ENCODE results near the gene TMEFF1.
A peak's percentile ranks its signal among the peaks of the same experiment; 100 is the strongest.

Gene TMEFF1

DNA sequence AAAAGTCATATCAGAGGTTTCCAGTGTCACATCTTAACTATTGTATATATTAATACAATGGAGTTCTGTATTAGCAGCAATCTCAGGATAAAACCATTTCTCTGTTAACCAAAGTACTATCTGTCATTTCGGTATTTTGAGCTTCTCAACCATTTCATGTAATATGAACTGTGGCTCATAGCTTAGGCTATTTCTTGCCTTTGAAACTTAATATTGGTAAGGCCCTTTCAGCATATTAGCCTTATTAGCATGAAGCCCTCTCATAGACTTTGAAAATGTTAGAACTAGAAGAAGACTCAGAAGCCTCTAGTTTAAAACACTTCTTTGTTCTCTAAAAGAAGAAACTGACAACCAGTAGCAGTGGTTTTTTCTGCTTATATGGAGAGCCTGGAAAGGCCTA, 105.7 kb downstream of the TMEFF1 start:
- no peak for DNase-seq

DNA sequence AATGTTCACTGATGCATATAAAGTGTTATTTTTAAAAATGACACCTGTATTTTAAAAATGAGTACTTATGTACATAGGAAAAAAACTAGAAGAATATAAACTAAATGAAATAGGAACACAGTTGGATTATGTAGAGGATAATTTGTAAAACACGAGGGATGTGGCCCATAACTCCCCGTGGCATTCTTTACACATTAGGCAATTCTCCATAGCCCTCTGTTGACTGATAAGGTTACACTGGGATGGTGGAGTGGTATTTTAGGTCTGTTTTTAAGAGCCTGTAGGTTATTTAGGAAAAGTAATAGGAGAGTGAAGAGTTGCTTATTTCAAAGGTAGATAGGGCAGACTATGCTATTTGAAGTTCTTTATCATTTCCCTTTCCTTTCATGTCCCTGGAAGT, 106.7 kb downstream of the TMEFF1 start:
- DNase-seq: no peak

DNA sequence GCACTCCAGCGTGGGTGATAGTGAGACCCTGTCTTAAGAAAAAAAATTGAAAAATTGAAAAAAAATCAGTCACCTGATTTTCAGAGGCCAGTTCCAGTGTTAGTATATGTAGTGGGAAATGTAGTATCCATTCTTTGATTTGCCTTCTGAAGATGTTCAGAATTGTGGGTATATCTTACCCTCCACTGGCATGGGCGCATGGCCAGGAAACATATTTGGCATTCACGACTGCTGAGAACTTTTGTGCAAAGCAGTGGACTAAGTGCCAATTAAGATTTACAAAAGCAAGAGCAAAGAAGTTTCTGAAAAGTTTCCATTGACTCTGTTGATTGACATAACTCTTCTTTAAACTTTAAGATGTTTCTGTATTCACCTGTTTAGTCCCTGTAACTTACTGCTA, 107.3 kb downstream of the TMEFF1 start:
- no peak for DNase-seq

- no peak for DNase-seq
Observed at GRCh38 chr9:100581081-100581480, 108.1 kb downstream of the TMEFF1 start.

DNA sequence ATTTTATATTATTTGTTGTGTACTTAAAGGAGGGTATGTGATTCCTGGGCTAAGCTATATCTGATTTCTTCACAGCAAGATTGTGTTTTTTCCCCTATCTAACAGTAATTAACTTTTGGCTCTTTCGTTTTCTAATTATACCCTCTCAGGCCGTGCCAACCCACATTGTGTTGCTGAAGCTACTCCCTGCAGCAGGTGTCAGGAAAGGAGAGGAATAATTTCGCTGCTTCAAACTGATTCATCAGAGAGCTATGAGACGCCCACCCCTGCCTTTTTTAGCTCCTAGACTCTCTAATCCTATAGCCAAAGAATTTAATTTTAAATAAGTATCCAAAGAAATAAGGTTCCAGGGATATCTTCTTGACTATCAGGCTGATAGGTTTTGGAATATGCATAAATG, 108.7 kb downstream of the TMEFF1 start:
- DNase-seq: no peak

GRCh38 chr9:100583014-100583802, 110.3 kb downstream of the TMEFF1 start:
- DNase-seq: no peak

DNA sequence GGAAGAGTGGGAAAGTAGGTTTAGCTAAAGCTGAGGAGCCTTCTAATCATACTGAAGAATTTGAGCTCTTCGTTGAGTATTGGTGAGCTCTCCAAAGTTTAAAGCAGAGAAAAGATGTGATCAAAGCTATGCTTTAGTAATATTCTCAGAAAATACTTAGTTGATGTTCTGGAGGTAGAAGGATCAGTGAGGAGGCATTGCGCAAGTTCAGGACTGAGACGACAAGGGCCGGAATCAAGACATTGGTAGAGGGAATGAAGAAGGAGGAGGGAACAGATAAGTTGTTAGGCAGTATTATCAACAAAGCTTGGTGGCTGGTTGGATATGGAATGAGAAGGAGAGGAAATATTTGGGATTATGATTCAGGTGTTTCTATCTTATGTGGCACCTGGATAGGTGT, 112.0 kb downstream of the TMEFF1 start:
- no peak for DNase-seq

- no peak for DNase-seq
Observed at GRCh38 chr9:100586093-100586492, 113.1 kb downstream of the TMEFF1 start.

GRCh38 chr9:100587375-100587774, 114.4 kb downstream of the TMEFF1 start:
- no peak for DNase-seq

DNA sequence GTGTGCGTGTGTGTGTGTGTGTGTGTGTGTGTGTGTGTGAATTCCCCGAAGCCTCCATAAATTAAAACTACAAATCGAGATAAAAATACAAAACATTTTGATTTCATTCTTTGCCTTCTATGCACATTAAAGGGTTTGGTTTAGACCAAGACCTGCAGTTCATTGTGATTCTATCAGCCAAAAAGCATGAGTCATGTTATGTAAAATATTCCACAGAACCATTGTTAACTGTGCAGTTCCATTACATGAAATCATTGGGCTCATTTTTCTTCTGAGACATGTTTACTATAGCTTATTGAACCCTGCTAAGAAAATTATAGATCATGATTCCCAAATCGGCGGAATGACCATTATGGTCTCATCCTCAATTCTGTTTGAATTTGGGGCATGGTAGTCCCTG, 116.6 kb downstream of the TMEFF1 start:
- no peak for DNase-seq

- no peak for DNase-seq
Observed at GRCh38 chr9:100590481-100590880, 117.5 kb downstream of the TMEFF1 start.

- no peak for DNase-seq
Observed at GRCh38 chr9:100591139-100591538, 118.2 kb downstream of the TMEFF1 start.

DNA sequence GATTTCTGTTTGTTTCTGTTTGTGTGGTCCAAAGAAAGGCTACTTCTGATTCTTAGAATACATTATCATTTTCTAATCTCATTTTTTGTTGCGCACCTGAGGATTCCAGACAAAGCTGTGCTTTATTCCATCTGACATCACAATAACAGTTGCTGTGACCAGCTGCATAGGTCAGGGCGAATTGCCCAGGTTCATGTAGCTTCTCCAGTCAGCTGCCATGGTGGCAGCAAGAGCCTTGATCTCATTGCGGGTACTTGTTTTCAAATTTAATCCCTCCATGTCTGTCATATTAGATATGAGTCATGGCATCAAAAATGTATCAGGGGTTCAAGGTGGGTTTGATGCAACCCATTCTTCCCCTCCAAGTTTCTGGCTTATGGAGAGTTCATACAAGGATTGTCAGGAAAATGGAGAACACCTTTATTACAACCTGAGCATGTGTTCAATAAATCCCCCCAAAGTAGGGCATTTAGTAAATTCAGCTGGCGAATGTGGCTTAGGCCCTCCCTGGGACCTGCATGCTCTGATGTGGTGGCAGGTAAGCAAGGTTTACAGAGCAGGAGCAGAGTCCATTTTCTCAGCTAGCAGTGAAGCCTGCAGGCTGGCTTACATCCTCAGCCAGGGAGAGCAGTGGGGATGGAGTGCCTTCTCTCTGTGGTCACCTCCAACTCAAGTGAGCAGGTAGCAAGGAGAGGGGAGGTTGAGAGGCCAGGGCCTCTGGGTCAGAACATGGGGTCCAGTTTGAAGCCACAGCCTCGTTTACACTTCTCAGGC, 118.9 kb downstream of the TMEFF1 start:
- no peak for DNase-seq

GRCh38 chr9:100595391-100596199, 122.6 kb downstream of the TMEFF1 start:
- no peak for DNase-seq

- no peak for DNase-seq
Observed at GRCh38 chr9:100597236-100597635, 124.3 kb downstream of the TMEFF1 start.

DNA sequence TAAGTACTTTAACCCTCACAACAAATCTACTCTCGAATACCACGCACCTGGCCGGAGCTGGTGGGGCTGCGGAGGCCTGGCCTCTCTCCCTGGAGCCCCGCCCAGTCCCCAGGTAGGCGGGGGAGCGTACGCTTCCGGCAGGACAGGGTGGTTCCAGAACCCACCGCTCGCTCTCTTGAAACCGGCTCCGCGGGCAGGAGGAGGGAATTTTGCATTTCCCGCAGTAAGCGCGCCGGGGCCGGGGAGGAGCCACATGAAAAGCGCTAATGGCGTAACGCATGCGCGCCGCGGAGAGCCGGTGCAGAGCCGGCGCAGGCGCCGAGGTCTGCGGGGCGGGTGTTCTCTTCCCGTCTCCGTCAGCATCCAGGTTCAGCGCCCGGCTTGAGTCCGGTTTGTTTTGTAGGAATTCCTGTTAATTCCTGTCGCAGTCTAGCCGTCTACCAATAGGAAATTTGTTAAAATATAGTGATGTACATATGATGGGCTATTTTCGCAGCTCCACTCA, 125.7 kb downstream of the TMEFF1 start:
- peak; percentile 89 for DNase-seq

- DNase-seq: no peak
Observed at GRCh38 chr9:100600521-100601079, 127.7 kb downstream of the TMEFF1 start.

- DNase-seq: peak; percentile 54
Observed at GRCh38 chr9:100601216-100601615, 128.3 kb downstream of the TMEFF1 start.

DNA sequence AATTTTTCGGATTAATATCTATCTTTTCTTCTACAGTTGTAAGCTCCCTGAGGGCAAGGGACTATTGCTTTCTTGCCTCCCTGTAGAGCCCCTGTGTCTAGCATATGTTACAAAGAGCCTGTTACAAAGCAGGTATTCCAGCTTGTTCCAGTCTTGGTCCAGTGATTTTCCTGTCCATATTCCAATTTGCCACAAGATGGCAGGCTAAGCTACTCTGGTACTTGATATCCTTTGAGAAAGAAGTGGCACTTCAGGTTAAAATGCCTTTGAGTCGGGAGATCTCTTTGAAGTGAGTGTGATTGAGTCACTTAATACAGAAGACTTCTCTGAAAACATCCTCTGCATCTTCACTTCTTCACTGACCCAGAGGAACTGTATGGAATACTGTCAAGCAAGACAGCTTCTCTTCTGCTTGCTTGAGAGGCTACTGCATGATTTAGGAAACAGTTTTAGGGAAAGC, 129.4 kb downstream of the TMEFF1 start:
- DNase-seq: no peak

DNA sequence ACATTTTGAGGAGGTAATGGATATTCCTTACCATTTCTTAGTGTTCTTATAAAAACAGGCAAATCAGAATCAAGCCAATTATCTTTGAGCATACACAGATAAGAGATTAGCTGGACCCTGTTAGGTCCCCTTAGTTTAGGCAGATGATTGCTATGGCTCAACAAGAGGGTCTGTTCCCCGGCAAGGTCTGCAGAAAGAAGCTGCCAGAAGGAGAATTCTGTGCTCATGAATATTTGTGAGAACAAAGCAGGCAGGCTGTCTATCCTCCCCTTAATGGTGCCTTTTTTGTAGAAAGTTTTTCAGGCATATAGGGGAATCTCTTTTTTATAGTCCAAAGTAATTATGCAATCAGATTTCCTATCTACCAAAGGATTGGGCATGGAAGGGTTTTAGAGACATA, 132.5 kb downstream of the TMEFF1 start:
- DNase-seq: no peak

DNA sequence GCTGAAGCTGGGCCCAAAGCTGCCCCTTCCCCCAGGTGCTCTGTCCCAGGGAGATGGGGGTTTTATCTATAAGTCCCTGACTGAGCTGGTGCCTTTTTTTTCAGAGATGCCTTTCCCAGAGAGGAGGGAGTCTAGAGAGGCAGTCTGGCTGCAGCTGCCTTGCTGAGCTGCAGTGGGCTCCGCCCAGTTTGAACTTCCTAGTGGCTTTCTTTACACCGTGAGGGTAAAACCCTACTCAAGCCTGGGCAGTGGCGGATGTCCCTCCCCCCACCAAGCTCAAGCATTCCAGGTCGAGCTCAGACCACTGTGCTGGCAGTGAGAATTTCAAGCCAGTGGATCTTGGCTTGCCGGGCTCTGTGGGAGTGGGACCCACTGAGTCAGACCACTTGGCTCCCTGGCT, 146.2 kb downstream of the TMEFF1 start:
- no peak for DNase-seq

GRCh38 chr9:100619665-100620064, 146.7 kb downstream of the TMEFF1 start:
- DNase-seq: no peak

DNA sequence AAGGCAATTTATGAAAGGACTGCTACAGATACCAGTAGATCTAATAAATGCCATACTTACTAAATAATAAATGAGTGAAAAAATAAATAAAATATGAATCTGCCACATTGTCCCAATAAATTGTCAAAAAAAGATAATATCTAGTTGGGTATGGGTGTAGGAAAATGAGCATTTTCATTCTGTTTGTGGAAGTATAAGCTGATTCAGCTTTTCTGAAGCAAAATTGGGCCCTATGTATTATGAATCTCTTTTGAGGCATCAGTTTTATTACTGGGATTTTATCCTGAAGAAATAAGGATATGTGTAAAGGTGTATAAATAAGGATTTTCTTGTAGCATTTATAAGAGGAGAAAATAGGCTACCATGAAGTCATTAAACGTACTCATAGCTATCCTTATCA, 151.0 kb downstream of the TMEFF1 start:
- no peak for DNase-seq
